Lower leg skin (tissue), 4 donors: ENCODE measurements around the gene HDAC9. TPM values are rescaled to one million over a fixed set of nuclear protein-coding genes. Genes with fewer than 3 reads are reported as not detected.

Experiments used
- DNase-seq, 2 donors: peaks; one replicate each; pipeline ENCODE4 v3.0.0-alpha.2; 2019; ENCODE audit warnings: low spot score in 2 of 2
- H3K4me3 ChIP-seq: fragments of 200-600 bp; sonication (generic); 2 replicates; pipeline ENCODE4 v1.5.1; 2017; ENCODE audit warnings: mild to moderate bottlenecking, low read depth; ENCODE audit not compliant: poor library complexity, severe bottlenecking
- CTCF ChIP-seq, 3 donors: fragments of 450-650 bp; IDR thresholded peaks; one replicate each; pipeline ENCODE4 v1.5.1; 2016; ENCODE audit warnings: antibody characterized with exemption in 3 of 3, mild to moderate bottlenecking in 3 of 3, moderate library complexity in 2 of 3
- POLR2A ChIP-seq, 2 donors: fragments of 450-650 bp; IDR thresholded peaks; one replicate each; pipeline ENCODE4 v1.6.1; 2016 to 2017; ENCODE audit warnings: antibody characterized with exemption in 2 of 2, mild to moderate bottlenecking in 1 of 2, moderate library complexity in 1 of 2
- WGBS, 2 donors: methylation state at CpG; one replicate each; pipeline ENCODE4 v1.1.5; 2018; 5-methylcytosine and 5-hydroxymethylcytosine counted together
- intact Hi-C: fragments of 100-400 bp; cut with DNase I; formaldehyde crosslinking; loops from one replicate; pipeline ENCODE4 v1.15.0; 2023; ENCODE audit warnings: low total_unique reads
- total RNA-seq, 4 donors: library from RNA; depleted of rRNA; stranded (reverse); fragments of >200 nt; gene quantifications; one replicate each; pipeline ENCODE4 v1.1.0, GENCODE V29; 2016

Gene HDAC9
- total RNA-seq, 4 donors from 2014 or later: 3.1 to 5.5 (median 4.7) TPM

GRCh38 chr7:18680576-18680975 is 185.0 kb downstream of the HDAC9 start:
- 56 to 66% methylated on average over 2 of the region's 2 CpGs for WGBS, 2 donors
- no peak for DNase-seq
- intact Hi-C loops: no loop called here
- H3K4me3 ChIP-seq: no peak overlapping the region
- TF ChIP-seq POLR2A (IDR thresholded peaks at IDR 0.05) (no peak), CTCF (IDR thresholded peaks at IDR 0.05) (no peak)

- TF ChIP-seq CTCF (IDR thresholded peaks at IDR 0.05) (no peak), POLR2A (IDR thresholded peaks at IDR 0.05) (no peak)
- intact Hi-C loops: no loop called here
- 28 to 49% methylated on average over 1 of the region's 1 CpG for WGBS, 2 donors
- DNase-seq: no peak
- no peak overlapping the region for H3K4me3 ChIP-seq
These were observed 189.4 kb downstream of the HDAC9 start for GRCh38 chr7:18684916-18685315.

- no peak for DNase-seq
- no peak for TF ChIP-seq POLR2A (IDR thresholded peaks at IDR 0.05)
- no peak for TF ChIP-seq CTCF (IDR thresholded peaks at IDR 0.05)
- H3K4me3 ChIP-seq: no peak overlapping the region
- intact Hi-C loops: no loop called here
These were observed 190.4 kb downstream of the HDAC9 start for GRCh38 chr7:18685971-18686370.

GRCh38 chr7:18689551-18689950 is 194.0 kb downstream of the HDAC9 start:
- intact Hi-C loops: no loop called here
- no peak for DNase-seq
- no peak overlapping the region for H3K4me3 ChIP-seq
- TF ChIP-seq POLR2A (IDR thresholded peaks at IDR 0.05): no peak
- TF ChIP-seq CTCF (IDR thresholded peaks at IDR 0.05): no peak
- WGBS, 2 donors: 84 to 85% methylated on average over 2 of the region's 2 CpGs

GRCh38 chr7:18693406-18693805 is 197.9 kb downstream of the HDAC9 start:
- WGBS, 2 donors: 34 to 37% methylated on average over 4 of the region's 4 CpGs
- intact Hi-C loops: loop anchor here (5.0 kb wide), 1 partner anchor 404 kb away; no protein-coding TSS in a partner anchor
- peak in 1 of 2 donors; percentile 44 for DNase-seq
- no peak overlapping the region for H3K4me3 ChIP-seq
- TF ChIP-seq CTCF (IDR thresholded peaks at IDR 0.05): no peak
- no peak for TF ChIP-seq POLR2A (IDR thresholded peaks at IDR 0.05)

GRCh38 chr7:18693816-18694215 is 198.3 kb downstream of the HDAC9 start:
- intact Hi-C loops: loop anchor here (5.0 kb wide), 1 partner anchor 403 kb away; no protein-coding TSS in a partner anchor
- H3K4me3 ChIP-seq: no peak overlapping the region
- 27 to 39% methylated on average over 2 of the region's 2 CpGs for WGBS, 2 donors
- TF ChIP-seq POLR2A (IDR thresholded peaks at IDR 0.05): no peak
- DNase-seq: no peak
